Putamen (tissue), 1 donor: ENCODE data around the gene CMTM2.

Experiments
- DNase-seq: peaks from one replicate; pipeline ENCODE4 v3.0.0-alpha.2; 2016; ENCODE audit warnings: low spot score

The CMTM2 gene

GRCh38 chr16:66635406-66635805 lies 56.1 kb downstream of the CMTM2 start:
- DNase-seq: no peak

- DNase-seq: no peak
Observed at GRCh38 chr16:66636199-66636598, 56.9 kb downstream of the CMTM2 start.

GRCh38 chr16:66637806-66638205 lies 58.5 kb downstream of the CMTM2 start:
- DNase-seq: no peak
